PC-9 (cell line): ENCODE results near the gene KLK12. TPM values are rescaled to one million over a fixed set of nuclear protein-coding genes. Genes with fewer than 3 reads are reported as not detected.

Experiments
- BruUV-seq: library from RNA; stranded (reverse); fragments of 400-500 nt; replicated peaks from 2 replicates; lab custom pipeline; 2021; lab: Mats Ljungman, UMichigan
- CTCF ChIA-PET: fragments of 300-600 bp; sonication (Branson Sonifier 250); formaldehyde crosslinking; loops from one replicate; lab custom pipeline; 2022; ENCODE audit warnings: antibody characterized with exemption; lab: Charles Lee
- POLR2A ChIA-PET: fragments of 300-600 bp; sonication (Branson Sonifier 250); formaldehyde crosslinking; loops from one replicate; lab custom pipeline; 2022; ENCODE audit warnings: antibody characterized with exemption; ENCODE audit not compliant: unreplicated experiment; lab: Charles Lee
- DNase-seq, 2 experiments: peaks; one replicate each; pipeline versions ENCODE4 v3.0.0 to v3.0.0-alpha.2; 2015 to 2022; ENCODE audit warnings: mixed read lengths in 1 of 2
- H2AFZ ChIP-seq: fragments of 200-600 bp; sonication (generic); 2 replicates; pipeline ENCODE4 v1.8.1; 2017; ENCODE audit warnings: antibody characterized with exemption
- H3F3A ChIP-seq: fragments of 200-600 bp; sonication (generic); 2 replicates; pipeline ENCODE4 v1.8.1; 2017; ENCODE audit warnings: antibody characterized with exemption, mild to moderate bottlenecking, low read depth; ENCODE audit not compliant: insufficient read depth
- H3K27ac ChIP-seq: fragments of 200-600 bp; sonication (generic); 2 replicates; pipeline ENCODE4 v1.6.1; 2016; ENCODE audit warnings: mixed run types
- H3K27me3 ChIP-seq: fragments of 200-600 bp; sonication (generic); 2 replicates; pipeline ENCODE4 v1.6.1; 2016; ENCODE audit warnings: low read depth, mixed run types; ENCODE audit not compliant: insufficient read depth
- H3K36me3 ChIP-seq: fragments of 200-600 bp; sonication (generic); 2 replicates; pipeline ENCODE4 v1.6.1; 2016; ENCODE audit warnings: low read depth, mixed run types
- H3K4me1 ChIP-seq: fragments of 200-600 bp; sonication (generic); replicated peaks from 2 replicates; pipeline ENCODE4 v1.6.1; 2016; ENCODE audit warnings: mixed run types; ENCODE audit not compliant: insufficient read depth
- H3K4me2 ChIP-seq: fragments of 200-600 bp; sonication (generic); 2 replicates; pipeline ENCODE4 v1.6.1; 2017; ENCODE audit warnings: mixed run types
- H3K4me3 ChIP-seq: fragments of 200-600 bp; sonication (generic); 2 replicates; pipeline ENCODE4 v1.6.1; 2016; ENCODE audit warnings: mixed run types
- H3K79me2 ChIP-seq: fragments of 200-600 bp; sonication (generic); 2 replicates; pipeline ENCODE4 v1.6.1; 2017; ENCODE audit warnings: low read depth, mixed run types
- H3K9me2 ChIP-seq: fragments of 200-600 bp; sonication (generic); 2 replicates; pipeline ENCODE4 v1.8.1; 2017; ENCODE audit warnings: mild to moderate bottlenecking; ENCODE audit not compliant: insufficient read depth
- H3K9me3 ChIP-seq: fragments of 200-600 bp; sonication (generic); 2 replicates; pipeline ENCODE4 v1.8.1; 2016; ENCODE audit warnings: low read depth; ENCODE audit not compliant: insufficient read depth
- H4K20me1 ChIP-seq: fragments of 200-600 bp; sonication (generic); 2 replicates; pipeline ENCODE4 v1.8.1; 2017; ENCODE audit not compliant: insufficient read depth
- EZH2 ChIP-seq: fragments of 200-600 bp; sonication (generic); IDR thresholded peaks from 2 replicates; pipeline ENCODE4 v1.8.0; 2017; ENCODE audit warnings: antibody characterized with exemption, low read depth
- intact Hi-C: fragments of 100-400 bp; cut with micrococcal nuclease; formaldehyde crosslinking; loops from one replicate; pipeline ENCODE4 v1.10.0; 2022; ENCODE audit not compliant: unreplicated experiment
- total RNA-seq: library from RNA; stranded (reverse); gene quantifications from 2 replicates; pipeline ENCODE4 v1.2.3, GENCODE V29; 2021
- TF ChIP-seq, protein P1 (sequence below): fragments of 200-600 bp; sonication (generic); conservative IDR thresholded peaks from 2 replicates; pipeline ENCODE4 v1.6.1; 2017; ENCODE audit warnings: mixed run types, antibody characterized with exemption, mild to moderate bottlenecking, moderate library complexity

Gene KLK12
- total RNA-seq, 1 experiment from 2014 or later: not detected

DNA sequence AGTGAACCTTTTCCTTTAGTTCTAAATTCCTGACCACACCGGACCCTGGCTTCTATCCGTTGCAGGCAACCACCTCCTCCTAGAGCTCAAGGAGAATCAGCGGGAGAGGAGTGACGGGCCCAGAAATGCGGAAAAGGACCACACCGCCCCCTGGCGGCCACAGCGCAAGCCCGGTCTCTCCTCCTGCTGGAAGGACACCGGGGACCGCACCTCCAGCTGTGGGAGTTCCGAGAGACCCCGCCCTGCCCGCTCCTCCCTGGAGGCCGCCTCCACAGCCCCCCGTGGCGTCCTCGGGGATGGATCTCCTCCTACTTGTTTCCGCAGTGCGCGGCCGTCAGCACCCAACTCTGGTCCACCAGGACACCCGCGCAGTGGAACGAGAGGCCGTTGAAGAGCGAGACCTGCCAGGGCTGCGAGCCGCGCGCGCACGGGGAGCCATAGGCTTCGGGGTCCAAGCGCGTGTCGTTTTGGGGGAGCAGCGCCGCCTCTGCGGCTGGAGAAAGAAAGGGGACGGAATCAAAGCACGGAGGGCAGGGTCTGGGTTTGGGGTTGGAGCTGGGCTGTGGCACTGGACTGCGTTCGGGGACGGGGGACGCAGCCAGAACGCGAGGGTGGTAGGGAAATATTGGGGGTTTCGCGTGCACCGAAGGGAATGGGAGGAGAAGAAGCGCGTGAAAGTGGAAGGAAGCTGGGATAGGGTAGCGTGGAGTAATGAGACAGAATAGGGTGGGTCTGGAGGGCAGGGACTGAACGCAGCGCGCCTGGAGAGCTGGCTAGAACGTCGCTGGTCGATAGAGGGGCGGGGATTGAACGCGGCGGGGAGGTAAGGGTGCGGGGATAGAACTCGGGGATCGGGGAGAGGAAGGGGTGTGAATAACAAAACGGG, 17.8 kb downstream of the KLK12 start:
- ChIA-PET CTCF (interaction anchor here (0.5 to 1.9 kb wide), 15 partner anchors 9 to 213 kb away, joined by 3 to 21 read pairs (median 4); partner anchors contain the start of genes KLK5, KLK7 and KLK8), POLR2A (interaction anchor here (0.5 to 1.3 kb wide), 12 partner anchors 9 to 325 kb away, joined by 3 to 14 read pairs (median 5); partner anchors contain the start of genes KLK5 and KLK6)
- H3K4me1 ChIP-seq: peaks cover 19% of the 10 kb centered on the region
- H3F3A ChIP-seq: peaks cover 45% of the 10 kb centered on the region
- intact Hi-C loops: loop anchor here (1.0 to 10.0 kb wide), 7 partner anchors 16 to 312 kb away; partner anchors contain the start of genes KLK5, KLK6 and KLK8
- no peaks in the 10 kb centered on the region for H3K9me2 ChIP-seq
- peak overlapping the region; percentile 87 for H2AFZ ChIP-seq
- peak overlapping the region; percentile 81 for H3K27ac ChIP-seq
- no peaks in the 10 kb centered on the region for H3K36me3 ChIP-seq
- H3K79me2 ChIP-seq: no peaks in the 10 kb centered on the region
- no peaks in the 10 kb centered on the region for H3K9me3 ChIP-seq
- TF ChIP-seq EZH2: no peak
- TF ChIP-seq, protein P1, sequence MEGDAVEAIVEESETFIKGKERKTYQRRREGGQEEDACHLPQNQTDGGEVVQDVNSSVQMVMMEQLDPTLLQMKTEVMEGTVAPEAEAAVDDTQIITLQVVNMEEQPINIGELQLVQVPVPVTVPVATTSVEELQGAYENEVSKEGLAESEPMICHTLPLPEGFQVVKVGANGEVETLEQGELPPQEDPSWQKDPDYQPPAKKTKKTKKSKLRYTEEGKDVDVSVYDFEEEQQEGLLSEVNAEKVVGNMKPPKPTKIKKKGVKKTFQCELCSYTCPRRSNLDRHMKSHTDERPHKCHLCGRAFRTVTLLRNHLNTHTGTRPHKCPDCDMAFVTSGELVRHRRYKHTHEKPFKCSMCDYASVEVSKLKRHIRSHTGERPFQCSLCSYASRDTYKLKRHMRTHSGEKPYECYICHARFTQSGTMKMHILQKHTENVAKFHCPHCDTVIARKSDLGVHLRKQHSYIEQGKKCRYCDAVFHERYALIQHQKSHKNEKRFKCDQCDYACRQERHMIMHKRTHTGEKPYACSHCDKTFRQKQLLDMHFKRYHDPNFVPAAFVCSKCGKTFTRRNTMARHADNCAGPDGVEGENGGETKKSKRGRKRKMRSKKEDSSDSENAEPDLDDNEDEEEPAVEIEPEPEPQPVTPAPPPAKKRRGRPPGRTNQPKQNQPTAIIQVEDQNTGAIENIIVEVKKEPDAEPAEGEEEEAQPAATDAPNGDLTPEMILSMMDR: peak; percentile 99
- BruUV-seq: no TSS peak
- peak overlapping the region; percentile 95 for H3K4me2 ChIP-seq
- no peaks in the 10 kb centered on the region for H4K20me1 ChIP-seq
- H3K27me3 ChIP-seq: no peaks in the 10 kb centered on the region
- peak overlapping the region; percentile 79 for H3K4me3 ChIP-seq
- DNase-seq: peak; percentile 88 to 97

DNA sequence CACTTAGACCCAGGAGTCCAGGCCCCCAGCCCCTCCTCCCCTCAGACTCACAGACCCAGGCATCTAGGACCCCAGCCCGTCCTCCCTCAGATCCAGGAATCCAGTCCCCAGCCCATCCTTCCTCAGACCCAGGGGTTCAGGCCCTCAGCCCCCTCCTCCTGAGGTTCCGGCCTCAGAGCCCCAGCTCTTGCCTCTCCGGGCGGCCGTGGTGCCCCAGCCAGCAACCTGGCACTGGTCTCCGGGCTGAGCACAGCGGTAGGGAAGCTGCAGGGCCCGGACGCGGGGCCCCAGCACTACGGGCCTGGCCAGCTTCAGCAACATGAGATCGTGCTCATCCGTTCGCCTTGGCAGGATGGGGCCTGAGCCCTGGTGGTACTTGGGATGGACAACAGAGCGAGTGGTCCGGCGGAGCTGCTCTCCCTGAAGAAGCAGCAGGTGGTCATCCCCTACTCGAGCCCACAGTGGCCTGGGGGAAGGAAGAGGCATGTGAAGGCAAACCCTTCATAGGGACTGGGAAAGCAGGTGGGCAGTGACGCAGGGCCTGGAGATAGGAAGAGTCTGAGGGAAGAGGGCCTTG, 19.0 kb downstream of the KLK12 start:
- no peak overlapping the region for H3K4me3 ChIP-seq
- no peak overlapping the region for H3K4me2 ChIP-seq
- intact Hi-C loops: loop anchor here (5.0 to 10.0 kb wide), 3 partner anchors 152 to 311 kb away; no protein-coding TSS in a partner anchor
- H2AFZ ChIP-seq: no peak overlapping the region
- H3K27ac ChIP-seq: no peak overlapping the region
- ChIA-PET POLR2A (no interaction called here), CTCF (interaction anchor here (0.5 to 1.5 kb wide), 3 partner anchors 48 to 82 kb away, joined by 3 to 6 read pairs (median 4); no protein-coding TSS in a partner anchor)
- peaks cover 20% of the 10 kb centered on the region for H3K4me1 ChIP-seq
- no peaks in the 10 kb centered on the region for H3K36me3 ChIP-seq
- TF ChIP-seq, protein P1: no peak
- no peak for TF ChIP-seq EZH2
- H4K20me1 ChIP-seq: no peaks in the 10 kb centered on the region
- no peak for DNase-seq
- peaks cover 43% of the 10 kb centered on the region for H3F3A ChIP-seq
- no peaks in the 10 kb centered on the region for H3K9me3 ChIP-seq
- H3K9me2 ChIP-seq: no peaks in the 10 kb centered on the region
- no peaks in the 10 kb centered on the region for H3K27me3 ChIP-seq
- H3K79me2 ChIP-seq: no peaks in the 10 kb centered on the region
- BruUV-seq: no TSS peak

DNA sequence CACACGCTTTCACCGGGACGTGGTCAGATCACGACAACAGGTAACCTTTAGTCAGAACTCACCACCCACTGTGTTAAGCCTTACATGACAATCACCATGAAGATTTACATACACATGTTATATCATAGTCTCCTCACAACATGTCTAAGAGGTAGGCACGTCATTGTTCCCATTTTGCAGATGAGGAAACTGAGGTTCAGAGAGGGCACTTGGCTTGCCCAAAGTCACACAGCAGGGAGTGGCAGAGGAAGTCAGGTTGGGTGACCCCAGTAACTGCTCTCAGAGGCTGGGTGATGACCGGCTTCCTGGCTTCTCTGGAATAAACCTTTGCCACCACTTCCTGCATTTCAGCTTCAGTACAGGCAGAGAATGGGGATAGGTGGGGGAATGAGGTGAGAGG, 20.6 kb downstream of the KLK12 start:
- H2AFZ ChIP-seq: no peak overlapping the region
- H3K9me3 ChIP-seq: no peaks in the 10 kb centered on the region
- DNase-seq: no peak
- BruUV-seq: no TSS peak
- ChIA-PET CTCF (interaction anchor here (0.6 kb wide), 1 partner anchor 57 kb away, joined by 10 read pairs; no protein-coding TSS in a partner anchor), POLR2A (no interaction called here)
- intact Hi-C loops: loop anchor here (10.0 kb wide), 2 partner anchors 209 to 309 kb away; no protein-coding TSS in a partner anchor
- H3K4me1 ChIP-seq: peaks cover 21% of the 10 kb centered on the region
- TF ChIP-seq EZH2: no peak
- TF ChIP-seq, protein P1: no peak
- H4K20me1 ChIP-seq: no peaks in the 10 kb centered on the region
- H3K9me2 ChIP-seq: no peaks in the 10 kb centered on the region
- H3F3A ChIP-seq: peaks cover 33% of the 10 kb centered on the region
- no peak overlapping the region for H3K4me3 ChIP-seq
- H3K79me2 ChIP-seq: no peaks in the 10 kb centered on the region
- no peaks in the 10 kb centered on the region for H3K27me3 ChIP-seq
- H3K27ac ChIP-seq: no peak overlapping the region
- no peaks in the 10 kb centered on the region for H3K36me3 ChIP-seq
- no peak overlapping the region for H3K4me2 ChIP-seq
